SH-SY5Y (cell line): Measurements from ENCODE around the gene GAB2.

ENCODE experiments used
- GATA2 ChIP-seq: IDR thresholded peaks from 2 replicates; pipeline ENCODE4 v1.6.1; 2011; ENCODE audit warnings: mild to moderate bottlenecking, low read depth, low read length
- GATA3 ChIP-seq: IDR thresholded peaks from 2 replicates; pipeline ENCODE4 v1.6.1; 2011; ENCODE audit warnings: low read depth, mild to moderate bottlenecking, low read length, moderate library complexity

GRCh38 chr11:78291503-78292108 is 126.0 kb downstream of the GAB2 start:
- no peak for TF ChIP-seq GATA2
- TF ChIP-seq GATA3 = no peak
